Activated T-cell treated with anti-CD3 and anti-CD28 coated beads, Interleukin-2, amount 50 U/mL, for 72 hours (primary cell): ENCODE results near the gene DOCK10. TPM values are rescaled to one million over a fixed set of nuclear protein-coding genes. Genes with fewer than 3 reads are reported as not detected.
"Not testable (repeated sequence)": the region's sequence is repeated elsewhere in the genome, so short reads cannot be mapped to it uniquely, and the experiment has no call there.

Experiments
- ATAC-seq, 2 donors: fragments of 150-1000 bp; cut with Tn5 transposase; replicated peaks in 1 of 2; 2 replicates each; pipeline ENCODE4 v1.10.0; 2021; ENCODE audit warnings: moderate library complexity in 2 of 2, mild to moderate bottlenecking in 1 of 2
- DNase-seq, 2 donors: peaks; one replicate each; pipeline ENCODE4 v3.0.0; 2021 to 2022; ENCODE audit warnings: mixed read lengths in 1 of 2
- H3K27ac Mint-ChIP-seq: one replicate; pipeline ENCODE4 v1.8.0; 2022; ENCODE audit warnings: mild to moderate bottlenecking, moderate library complexity, mixed read lengths
- H3K27me3 Mint-ChIP-seq: one replicate; pipeline ENCODE4 v1.8.0; 2022; ENCODE audit warnings: low read depth, mixed read lengths
- H3K36me3 Mint-ChIP-seq, 2 donors: one replicate each; pipeline ENCODE4 v1.8.0; 2022; ENCODE audit warnings: mixed read lengths in 2 of 2, mild to moderate bottlenecking in 1 of 2; ENCODE audit not compliant: insufficient read depth in 2 of 2
- H3K4me1 Mint-ChIP-seq: one replicate; pipeline ENCODE4 v1.8.0; 2022; ENCODE audit warnings: low read depth, mixed read lengths
- H3K4me3 Mint-ChIP-seq, 2 donors: one replicate each; pipeline ENCODE4 v1.8.0; 2022; ENCODE audit warnings: mild to moderate bottlenecking in 2 of 2, mixed read lengths in 2 of 2, moderate library complexity in 2 of 2
- H3K9me3 Mint-ChIP-seq, 2 donors: one replicate each; pipeline ENCODE4 v1.8.0; 2022; ENCODE audit warnings: mixed read lengths in 2 of 2
- total RNA-seq, 2 donors: library from RNA; stranded (reverse); gene quantifications; one replicate each; pipeline ENCODE4 v1.2.3, GENCODE V29; 2022

DOCK10 gene
- total RNA-seq, 2 donors from 2014 or later = 179 to 199 TPM

DNA sequence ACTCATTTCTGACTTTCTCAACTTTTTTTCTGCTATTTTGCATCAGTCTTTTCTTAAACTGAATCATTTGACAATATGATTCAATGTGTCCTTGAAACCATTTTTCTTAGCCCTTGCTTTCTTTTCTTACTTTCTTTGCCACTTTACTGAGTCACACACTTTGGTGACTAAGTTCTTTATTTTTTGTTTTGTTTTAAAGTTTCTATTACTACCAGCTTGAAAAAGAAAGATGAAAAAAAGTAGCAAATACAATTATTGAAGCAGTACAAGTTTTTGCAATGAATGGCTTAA, 116.5 kb downstream of the DOCK10 start:
- Mint-ChIP-seq H3K4me1 (peaks cover 87% of the 10 kb centered on the region), H3K27me3 (no peaks in the 10 kb centered on the region), H3K36me3 (peaks cover 19 to 59% of the 10 kb centered on the region in 2 donors), H3K27ac (peak overlapping the region; percentile 99), H3K9me3 (no peaks in the 10 kb centered on the region), H3K4me3 (peak overlapping the region; percentile 63 to 87)
- ATAC-seq = peak; percentile 46 to 49
- no peak for DNase-seq

DNA sequence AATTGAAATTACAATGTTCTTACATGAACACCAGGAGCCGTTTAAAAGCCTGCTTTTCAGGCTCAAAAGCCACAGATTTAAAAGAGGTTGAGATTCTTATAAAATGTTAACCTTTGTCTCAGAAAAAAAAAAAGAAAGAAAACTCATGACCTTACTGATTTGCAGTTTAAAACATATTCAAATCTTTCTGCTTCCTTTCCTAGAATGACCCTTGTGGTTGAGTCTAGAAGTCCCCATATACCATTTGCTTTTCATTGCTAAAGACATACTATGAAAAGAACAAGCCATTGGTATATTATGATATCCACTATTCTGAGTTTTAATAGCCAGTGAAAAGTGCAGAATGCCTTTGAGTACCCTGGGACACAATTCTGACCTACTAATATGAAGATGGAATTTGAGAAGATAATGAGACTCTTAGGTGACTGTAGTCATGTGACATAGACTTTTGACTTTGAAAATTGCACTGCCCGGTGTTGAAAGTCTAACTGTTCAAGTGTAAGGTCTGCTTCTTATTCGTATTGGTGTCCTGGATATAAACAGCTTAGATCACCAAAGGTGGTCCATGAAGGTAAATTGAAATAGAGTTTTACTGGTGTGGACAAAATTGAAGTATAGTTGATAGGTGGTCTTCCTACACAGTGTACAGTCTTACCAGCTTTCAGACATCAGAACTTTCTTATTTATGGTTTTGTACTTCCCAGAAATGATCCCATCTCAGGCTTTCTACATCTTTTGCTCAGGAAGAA, 117.0 kb downstream of the DOCK10 start:
- Mint-ChIP-seq H3K4me1 (peaks cover 82% of the 10 kb centered on the region), H3K27ac (peak overlapping the region; percentile 99), H3K27me3 (no peaks in the 10 kb centered on the region), H3K9me3 (no peaks in the 10 kb centered on the region), H3K4me3 (peak overlapping the region; percentile 63 to 87), H3K36me3 (peaks cover 19 to 55% of the 10 kb centered on the region in 2 donors)
- ATAC-seq = peak; percentile 47 to 51
- no peak for DNase-seq

DNA sequence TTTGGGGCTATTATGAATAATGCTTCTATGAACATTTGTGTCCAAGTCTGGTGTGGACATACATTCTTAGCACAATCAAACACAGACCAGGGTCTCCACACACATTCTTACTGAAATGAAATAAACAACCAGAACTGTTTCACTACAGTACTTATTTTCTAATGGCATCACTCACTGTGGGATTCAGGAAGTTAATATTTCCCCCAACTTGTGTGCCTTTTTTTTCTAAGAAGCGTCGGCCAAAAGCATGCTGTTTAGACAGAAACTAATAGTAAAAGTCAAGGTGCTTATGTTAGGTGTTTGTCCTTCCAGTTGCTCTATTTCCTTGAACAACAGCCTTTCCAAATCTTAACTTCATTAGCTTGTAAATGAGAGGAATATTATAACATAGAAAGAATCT, 117.6 kb downstream of the DOCK10 start:
- peak overlapping the region; percentile 99 for H3K27ac Mint-ChIP-seq
- peaks cover 19 to 49% of the 10 kb centered on the region in 2 donors for H3K36me3 Mint-ChIP-seq
- no peaks in the 10 kb centered on the region for H3K9me3 Mint-ChIP-seq
- H3K4me1 Mint-ChIP-seq = peaks cover 76% of the 10 kb centered on the region
- no peaks in the 10 kb centered on the region for H3K27me3 Mint-ChIP-seq
- DNase-seq (no peak), ATAC-seq (no peak)
- H3K4me3 Mint-ChIP-seq = peak overlapping the region; percentile 63 to 87

DNA sequence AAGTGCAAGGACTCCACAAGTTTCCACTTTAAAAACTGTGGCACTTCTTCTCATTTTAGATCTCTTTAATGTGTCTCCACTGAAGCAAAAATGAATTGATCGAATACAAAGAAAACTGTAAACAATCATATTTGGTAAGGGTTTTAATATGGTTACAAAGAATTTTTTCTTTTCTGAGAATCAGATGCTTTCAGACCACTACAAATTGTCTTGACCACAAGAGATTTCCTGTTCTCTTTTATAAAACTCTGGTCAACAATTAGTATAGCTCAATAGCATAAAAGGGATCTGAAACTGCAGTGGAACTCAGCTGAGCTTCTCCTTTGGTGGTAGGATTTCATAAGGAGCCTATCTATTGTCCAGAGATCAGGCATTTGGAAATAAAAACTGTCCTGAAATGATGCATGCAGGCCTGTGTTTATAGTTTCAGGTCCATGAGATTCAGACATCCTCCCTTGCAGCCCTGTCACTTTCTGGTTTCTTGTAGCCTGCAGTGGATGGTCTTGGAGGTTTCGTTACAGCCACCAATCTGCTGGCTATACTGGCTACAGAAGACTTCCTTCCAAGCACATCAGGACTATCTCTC, 120.0 kb downstream of the DOCK10 start:
- Mint-ChIP-seq H3K36me3 (peaks cover 13 to 37% of the 10 kb centered on the region in 2 donors), H3K4me3 (peak overlapping the region; percentile 16 to 26), H3K27me3 (no peaks in the 10 kb centered on the region), H3K9me3 (no peaks in the 10 kb centered on the region), H3K4me1 (peaks cover 52% of the 10 kb centered on the region), H3K27ac (peak overlapping the region; percentile 4)
- no peak for ATAC-seq
- no peak for DNase-seq

DNA sequence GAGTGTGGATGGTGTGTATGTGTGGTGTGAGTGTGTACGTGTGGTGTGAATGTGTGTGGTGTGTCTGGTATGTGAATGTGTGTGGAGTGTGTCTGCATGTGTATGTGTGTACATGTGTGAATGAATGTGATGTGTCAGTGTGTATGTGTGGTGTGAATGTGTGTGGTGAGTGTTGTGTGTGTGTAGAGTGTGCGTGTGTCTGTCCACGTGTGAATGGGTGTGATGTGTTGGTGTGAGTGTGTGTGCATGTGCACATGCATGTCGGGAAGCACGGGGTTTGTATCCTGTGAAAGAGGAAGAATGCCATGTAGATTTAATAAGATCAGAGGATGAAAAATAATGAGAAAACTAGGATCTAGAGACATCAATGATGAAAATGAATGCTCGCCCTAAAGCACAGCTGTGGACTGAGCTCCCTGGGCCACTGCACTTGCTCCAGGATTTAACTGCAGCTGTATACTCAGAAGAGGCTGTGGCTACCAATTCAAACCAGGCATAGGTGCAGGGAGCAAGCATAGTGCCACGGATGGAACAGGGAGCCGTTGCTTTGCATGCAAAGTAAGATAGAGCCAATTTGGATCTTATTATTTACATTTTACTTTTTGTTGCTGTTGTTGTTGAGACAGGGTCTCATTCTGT, 122.7 kb downstream of the DOCK10 start:
- Mint-ChIP-seq H3K4me1 (peaks cover 26% of the 10 kb centered on the region), H3K27ac (no peak overlapping the region), H3K27me3 (no peaks in the 10 kb centered on the region), H3K9me3 (no peaks in the 10 kb centered on the region), H3K36me3 (peaks cover 4 to 25% of the 10 kb centered on the region in 2 donors), H3K4me3 (no peak overlapping the region)
- no peak for ATAC-seq
- no peak for DNase-seq

DNA sequence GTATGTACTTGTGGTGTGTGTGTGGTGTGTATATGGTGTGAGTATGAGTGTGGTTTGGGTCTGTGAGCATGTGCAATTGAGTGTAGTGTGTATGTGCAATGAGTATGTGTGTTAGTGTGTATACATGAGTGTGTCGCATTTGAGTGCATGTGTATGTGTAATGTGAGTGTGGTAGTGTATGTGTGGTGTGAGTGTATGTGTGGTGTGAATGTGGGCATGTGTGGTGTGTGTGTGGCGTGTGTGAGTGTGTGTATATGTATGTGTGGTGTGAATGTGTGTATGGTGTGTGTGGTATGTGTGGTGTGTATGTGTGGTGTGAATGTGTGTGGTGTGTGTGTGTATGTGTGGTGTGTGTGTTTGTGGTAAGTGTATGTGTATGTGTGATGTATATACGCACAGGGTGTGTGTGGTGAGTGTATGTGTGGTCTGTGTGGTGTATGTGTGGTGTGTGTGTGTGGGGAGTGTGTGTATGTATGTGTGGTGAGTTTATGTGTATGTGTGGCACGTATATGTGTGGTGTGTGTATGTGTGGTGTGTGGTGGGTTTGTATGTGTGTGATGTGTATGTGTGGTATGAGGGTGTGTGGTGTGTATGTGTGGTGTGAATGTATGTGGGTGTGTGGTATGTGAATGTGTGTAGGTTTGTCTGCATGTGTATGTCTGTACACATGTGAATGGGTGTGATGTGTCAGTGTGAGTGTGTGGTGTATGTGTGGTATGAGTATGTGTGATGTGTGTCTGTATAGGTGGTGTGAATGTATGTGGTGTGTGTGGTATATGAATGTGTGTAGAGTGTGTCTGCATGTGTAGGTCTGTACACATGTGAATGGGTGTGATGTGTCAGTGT, 123.4 kb downstream of the DOCK10 start:
- Mint-ChIP-seq H3K9me3 (no peaks in the 10 kb centered on the region), H3K27ac (no peak overlapping the region), H3K36me3 (peaks cover 0 to 18% of the 10 kb centered on the region in 2 donors), H3K4me3 (no peak overlapping the region), H3K27me3 (no peaks in the 10 kb centered on the region), H3K4me1 (peaks cover 18% of the 10 kb centered on the region)
- DNase-seq (no peak), ATAC-seq (peak; percentile 51)

DNA sequence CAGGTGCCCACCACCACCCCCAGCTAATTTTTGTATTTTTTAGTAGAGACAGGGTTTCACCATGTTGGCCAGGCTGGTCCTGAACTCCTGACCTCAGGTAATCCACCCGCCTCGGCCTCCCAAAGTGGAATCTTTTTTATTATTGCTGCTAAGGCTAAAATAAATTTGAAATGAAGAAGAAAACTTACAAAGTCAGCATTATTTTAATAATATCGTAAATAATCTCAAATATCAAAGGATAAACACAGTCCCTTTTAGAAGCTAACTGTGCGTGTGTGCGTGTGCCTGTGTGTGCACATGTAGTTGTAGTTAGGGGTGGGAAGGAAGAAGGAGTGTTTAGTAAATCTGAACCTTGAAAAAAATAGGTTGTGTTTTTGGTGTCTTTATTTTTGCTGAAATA, 125.0 kb downstream of the DOCK10 start:
- not testable (repeated sequence) for DNase-seq, H3K27ac Mint-ChIP-seq, ATAC-seq, H3K9me3 Mint-ChIP-seq, H3K4me3 Mint-ChIP-seq, H3K4me1 Mint-ChIP-seq, H3K27me3 Mint-ChIP-seq
- H3K36me3 Mint-ChIP-seq = peaks cover 0 to 15% of the 10 kb centered on the region in 2 donors

DNA sequence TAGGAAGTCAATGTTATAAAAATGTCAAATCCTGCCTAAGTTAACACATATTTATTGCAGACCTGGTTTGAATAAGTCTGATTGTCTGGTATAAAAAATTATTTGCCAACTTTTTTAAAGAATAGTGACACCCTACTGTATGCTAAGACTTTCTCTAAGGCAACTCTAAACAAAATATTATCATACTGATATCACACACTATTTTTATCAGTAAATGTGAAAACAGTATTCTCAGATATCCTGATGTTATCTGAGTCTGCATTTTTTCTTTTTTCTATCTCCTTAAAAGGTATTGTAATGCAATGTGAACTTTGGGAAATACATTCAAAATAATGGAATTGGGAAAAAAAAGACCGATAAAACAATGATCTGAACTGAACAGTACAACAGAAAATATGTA, 127.1 kb downstream of the DOCK10 start:
- Mint-ChIP-seq H3K27me3 (no peaks in the 10 kb centered on the region), H3K27ac (no peak overlapping the region), H3K36me3 (peaks cover 0 to 17% of the 10 kb centered on the region in 2 donors), H3K9me3 (no peaks in the 10 kb centered on the region), H3K4me1 (peaks cover 23% of the 10 kb centered on the region), H3K4me3 (no peak overlapping the region)
- ATAC-seq = no peak
- no peak for DNase-seq

DNA sequence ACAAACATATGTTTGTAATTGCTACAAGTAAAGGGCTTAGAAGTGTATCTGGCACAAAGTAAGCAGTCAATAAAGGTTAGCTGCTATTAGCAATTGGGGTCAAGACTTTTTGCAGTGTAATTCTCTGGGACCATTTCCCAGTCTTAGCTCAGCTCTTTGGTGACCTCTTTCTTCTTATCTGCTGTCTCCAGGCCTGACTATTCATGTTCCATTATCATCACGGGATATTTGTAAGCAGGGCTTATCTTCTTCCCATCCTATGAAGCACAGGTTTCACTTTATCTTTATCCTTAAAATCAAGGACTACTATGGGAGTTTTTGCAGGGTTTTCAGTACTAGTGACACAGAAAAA, 131.7 kb downstream of the DOCK10 start:
- Mint-ChIP-seq H3K36me3 (peaks cover 14 to 37% of the 10 kb centered on the region in 2 donors), H3K4me1 (peaks cover 69% of the 10 kb centered on the region), H3K9me3 (peaks cover 0 to 1% of the 10 kb centered on the region in 2 donors), H3K4me3 (peak overlapping the region; percentile 25 to 68), H3K27me3 (no peaks in the 10 kb centered on the region), H3K27ac (peak overlapping the region; percentile 86)
- DNase-seq (no peak), ATAC-seq (no peak)

DNA sequence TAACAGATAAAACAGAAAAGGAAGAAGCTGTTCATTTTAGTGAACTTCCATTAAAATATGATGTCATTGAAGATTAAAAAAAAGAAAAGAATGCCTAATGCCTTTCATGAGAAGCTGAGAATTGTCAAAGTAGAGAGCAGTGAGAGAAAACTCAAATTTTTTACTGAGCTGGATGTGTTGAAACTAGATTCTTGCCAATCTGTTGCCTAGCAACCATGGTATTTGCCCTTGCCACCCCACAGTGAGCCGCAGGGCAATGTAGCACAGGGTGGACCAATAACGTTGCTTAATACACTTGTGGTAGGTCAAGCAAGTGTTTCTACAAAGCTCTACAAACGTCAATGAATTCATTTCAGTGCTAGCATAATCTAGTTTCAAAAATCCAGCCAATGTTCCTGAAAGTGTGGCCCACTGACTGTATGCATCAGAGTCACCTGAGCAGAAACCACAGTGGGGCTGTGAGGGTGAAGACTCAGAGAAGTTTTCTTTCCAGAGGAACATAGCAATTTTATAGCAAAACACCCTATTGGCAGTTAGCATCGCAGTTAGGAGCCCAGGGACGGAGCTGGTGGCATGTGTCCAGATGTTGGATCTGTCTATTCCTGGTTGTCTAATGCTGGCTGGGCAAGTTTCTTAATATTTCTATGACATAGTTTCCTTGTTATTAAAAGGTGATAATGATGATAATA, 132.2 kb downstream of the DOCK10 start:
- Mint-ChIP-seq H3K4me3 (peak overlapping the region; percentile 25 to 68), H3K4me1 (peaks cover 71% of the 10 kb centered on the region), H3K27ac (peak overlapping the region; percentile 86), H3K27me3 (no peaks in the 10 kb centered on the region), H3K9me3 (peaks cover 0 to 1% of the 10 kb centered on the region in 2 donors), H3K36me3 (peaks cover 14 to 33% of the 10 kb centered on the region in 2 donors)
- ATAC-seq (peak; percentile 95), DNase-seq (peak in 1 of 2 donors; percentile 47)

DNA sequence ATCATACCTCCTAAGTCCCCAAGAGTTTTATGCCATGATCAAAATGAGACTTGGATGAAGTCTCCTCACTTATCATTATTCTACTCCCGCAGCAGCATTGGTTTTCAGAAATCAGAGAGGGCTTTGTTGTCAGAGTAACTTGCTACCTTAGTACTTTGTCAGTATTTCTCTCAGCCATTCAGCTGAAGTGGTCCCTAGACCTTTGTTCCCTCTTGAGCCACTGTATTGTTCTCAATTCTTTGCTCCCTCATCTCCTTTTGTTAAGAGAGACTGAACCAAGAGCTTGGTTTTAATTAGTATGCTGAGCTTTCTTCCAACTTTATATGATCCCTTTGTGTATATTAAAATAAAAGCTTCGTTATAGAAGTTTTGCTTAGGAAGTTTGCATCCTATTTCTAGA, 133.4 kb downstream of the DOCK10 start:
- H3K36me3 Mint-ChIP-seq = peaks cover 14 to 33% of the 10 kb centered on the region in 2 donors
- DNase-seq (no peak), ATAC-seq (no peak)
- H3K4me3 Mint-ChIP-seq = no peak overlapping the region
- peaks cover 0 to 1% of the 10 kb centered on the region in 2 donors for H3K9me3 Mint-ChIP-seq
- H3K27ac Mint-ChIP-seq = peak overlapping the region; percentile 86
- peaks cover 83% of the 10 kb centered on the region for H3K4me1 Mint-ChIP-seq
- no peaks in the 10 kb centered on the region for H3K27me3 Mint-ChIP-seq

DNA sequence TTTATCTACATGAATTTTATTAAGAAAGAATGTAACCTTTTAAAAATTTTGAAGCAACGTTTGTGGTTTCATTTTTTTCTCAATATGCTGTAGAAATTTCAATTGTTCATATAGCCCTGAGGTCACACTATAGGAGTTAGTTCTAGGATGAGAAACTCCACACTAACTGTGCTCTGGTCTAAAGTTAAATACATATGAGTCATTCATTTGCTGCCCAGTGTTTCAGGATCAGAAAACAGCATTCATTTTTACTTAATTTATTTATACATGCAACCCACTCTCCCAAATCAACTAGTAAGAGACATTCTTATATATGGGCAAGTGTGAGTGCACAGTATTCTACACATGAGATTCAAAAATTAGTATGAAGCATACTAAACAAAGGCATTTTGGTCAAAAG, 137.9 kb downstream of the DOCK10 start:
- Mint-ChIP-seq H3K4me3 (no peak overlapping the region), H3K27ac (no peak overlapping the region), H3K4me1 (peaks cover 70% of the 10 kb centered on the region), H3K36me3 (peaks cover 14 to 29% of the 10 kb centered on the region in 2 donors), H3K9me3 (peaks cover 0 to 1% of the 10 kb centered on the region in 2 donors), H3K27me3 (no peaks in the 10 kb centered on the region)
- ATAC-seq (peak in 1 of 2 donors; percentile 30), DNase-seq (no peak)
